ENCODE measurements around the gene RXFP4. TPM values are rescaled to one million over a fixed set of nuclear protein-coding genes. Genes with fewer than 3 reads are reported as not detected.

The RXFP4 gene
- total and polyA plus RNA-seq, 9 of the 15 experiments (the other 6 are each of a cell fraction or from before 2014, with no cell fraction given), result 0.64 TPM; not detected in 8

DNA sequence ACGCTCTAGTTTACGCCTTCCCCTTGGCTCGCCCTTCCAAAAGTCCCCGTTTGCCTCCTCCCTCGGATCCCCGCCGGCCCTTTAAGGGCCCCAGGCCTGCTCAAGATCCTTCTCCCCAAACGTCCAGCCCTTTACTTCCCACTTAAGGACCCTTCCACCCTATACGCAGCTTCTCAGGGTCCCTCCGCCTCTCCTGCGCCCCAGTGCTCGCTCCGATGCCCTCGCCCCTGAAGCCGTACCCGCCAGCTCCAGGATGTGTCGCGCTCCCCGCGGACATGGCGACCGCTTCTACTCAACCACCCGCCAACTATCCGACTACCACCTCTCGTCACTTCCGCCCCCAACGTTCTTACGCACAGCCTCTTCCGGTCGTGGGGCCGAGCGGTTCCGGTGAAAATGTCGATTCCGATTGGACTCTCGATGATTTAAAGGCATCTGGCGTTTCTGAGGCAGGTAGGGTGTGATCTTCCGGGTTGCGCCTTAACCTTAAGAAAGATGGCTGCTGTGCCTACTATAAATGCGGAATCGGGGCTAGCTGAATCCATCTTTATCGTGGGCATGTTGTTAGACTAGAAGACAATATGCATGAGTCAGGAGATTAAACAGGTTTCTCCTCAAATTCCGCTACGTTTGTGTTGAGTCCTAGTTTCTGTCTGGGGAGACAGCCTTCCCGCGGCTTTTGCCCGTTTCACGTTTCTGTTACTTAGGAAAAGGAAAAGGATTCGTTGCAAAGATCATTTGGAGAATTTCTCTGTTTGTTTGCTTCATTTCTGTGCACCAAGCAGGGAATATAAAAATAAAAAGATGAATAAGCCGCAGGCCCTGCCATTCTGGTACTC lies 7.1 kb upstream of the RXFP4 start, which contains the start of gene KHDC4 (continued):
- TF ChIP-seq, protein P1, sequence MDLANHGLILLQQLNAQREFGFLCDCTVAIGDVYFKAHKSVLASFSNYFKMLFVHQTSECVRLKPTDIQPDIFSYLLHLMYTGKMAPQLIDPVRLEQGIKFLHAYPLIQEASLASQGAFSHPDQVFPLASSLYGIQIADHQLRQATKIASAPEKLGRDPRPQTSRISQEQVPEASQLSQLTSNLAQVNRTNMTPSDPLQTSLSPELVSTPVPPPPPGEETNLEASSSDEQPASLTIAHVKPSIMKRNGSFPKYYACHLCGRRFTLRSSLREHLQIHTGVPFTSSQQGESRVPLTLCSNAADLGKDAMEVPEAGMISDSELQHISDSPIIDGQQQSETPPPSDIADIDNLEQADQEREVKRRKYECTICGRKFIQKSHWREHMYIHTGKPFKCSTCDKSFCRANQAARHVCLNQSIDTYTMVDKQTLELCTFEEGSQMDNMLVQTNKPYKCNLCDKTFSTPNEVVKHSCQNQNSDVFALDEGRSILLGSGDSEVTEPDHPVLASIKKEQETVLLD (IDR thresholded peaks at IDR 0.05), result peak; percentile 66; the same call in 1 of the 2 replicates
- no peak for TF ChIP-seq SNRNP70 (optimal IDR thresholded peaks at IDR 0.05; ENCODE audit: low read depth, low read length)
- TF ChIP-seq KDM5B (IDR thresholded peaks at IDR 0.05; ENCODE audit: insufficient replicate concordance, low read depth, low read length), result peak; percentile 97
- no peak for TF ChIP-seq POLR3A (IDR thresholded peaks at IDR 0.05; ENCODE audit: borderline replicate concordance, extremely low read depth, insufficient read depth, insufficient read length)
- TF ChIP-seq, protein P2, sequence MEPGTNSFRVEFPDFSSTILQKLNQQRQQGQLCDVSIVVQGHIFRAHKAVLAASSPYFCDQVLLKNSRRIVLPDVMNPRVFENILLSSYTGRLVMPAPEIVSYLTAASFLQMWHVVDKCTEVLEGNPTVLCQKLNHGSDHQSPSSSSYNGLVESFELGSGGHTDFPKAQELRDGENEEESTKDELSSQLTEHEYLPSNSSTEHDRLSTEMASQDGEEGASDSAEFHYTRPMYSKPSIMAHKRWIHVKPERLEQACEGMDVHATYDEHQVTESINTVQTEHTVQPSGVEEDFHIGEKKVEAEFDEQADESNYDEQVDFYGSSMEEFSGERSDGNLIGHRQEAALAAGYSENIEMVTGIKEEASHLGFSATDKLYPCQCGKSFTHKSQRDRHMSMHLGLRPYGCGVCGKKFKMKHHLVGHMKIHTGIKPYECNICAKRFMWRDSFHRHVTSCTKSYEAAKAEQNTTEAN (CRISPR knock-in tag; IDR thresholded peaks at IDR 0.05), result no peak
- TF ChIP-seq TOE1 (IDR thresholded peaks at IDR 0.05; ENCODE audit: borderline replicate concordance), result peak; percentile 67; the same call in 1 of the 2 replicates
- no peak for TF ChIP-seq TOE1 (CRISPR knock-in tag; IDR thresholded peaks at IDR 0.05; ENCODE audit: borderline replicate concordance, low read depth)
- no peak for TF ChIP-seq ZNF75A (CRISPR knock-in tag; IDR thresholded peaks at IDR 0.05)
- no peak for TF ChIP-seq HNRNPK (IDR thresholded peaks at IDR 0.05; ENCODE audit: low read depth, low read length, poor library complexity, severe bottlenecking)
- peak; percentile 90 for TF ChIP-seq ZFX (CRISPR knock-in tag; IDR thresholded peaks at IDR 0.05)
- TF ChIP-seq ARID1B (IDR thresholded peaks at IDR 0.05), result peak; percentile 50; the same call in 1 of the 2 replicates
- peak; percentile 76 for TF ChIP-seq ZBED1 (IDR thresholded peaks at IDR 0.05)
- TF ChIP-seq SETDB1 (IDR thresholded peaks at IDR 0.05; ENCODE audit: low read length), result no peak
- peak; percentile 61; the same call in 1 of the 2 replicates for TF ChIP-seq ESRRA (IDR thresholded peaks at IDR 0.05; ENCODE audit: borderline replicate concordance, low read depth)
- TF ChIP-seq, protein P3, sequence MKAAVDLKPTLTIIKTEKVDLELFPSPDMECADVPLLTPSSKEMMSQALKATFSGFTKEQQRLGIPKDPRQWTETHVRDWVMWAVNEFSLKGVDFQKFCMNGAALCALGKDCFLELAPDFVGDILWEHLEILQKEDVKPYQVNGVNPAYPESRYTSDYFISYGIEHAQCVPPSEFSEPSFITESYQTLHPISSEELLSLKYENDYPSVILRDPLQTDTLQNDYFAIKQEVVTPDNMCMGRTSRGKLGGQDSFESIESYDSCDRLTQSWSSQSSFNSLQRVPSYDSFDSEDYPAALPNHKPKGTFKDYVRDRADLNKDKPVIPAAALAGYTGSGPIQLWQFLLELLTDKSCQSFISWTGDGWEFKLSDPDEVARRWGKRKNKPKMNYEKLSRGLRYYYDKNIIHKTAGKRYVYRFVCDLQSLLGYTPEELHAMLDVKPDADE (conservative IDR thresholded peaks at IDR 0.05; ENCODE audit: control insufficient read depth, low read depth, low read length), result peak; percentile 52; the same call in 1 of the 2 replicates
- TF ChIP-seq, protein P4, sequence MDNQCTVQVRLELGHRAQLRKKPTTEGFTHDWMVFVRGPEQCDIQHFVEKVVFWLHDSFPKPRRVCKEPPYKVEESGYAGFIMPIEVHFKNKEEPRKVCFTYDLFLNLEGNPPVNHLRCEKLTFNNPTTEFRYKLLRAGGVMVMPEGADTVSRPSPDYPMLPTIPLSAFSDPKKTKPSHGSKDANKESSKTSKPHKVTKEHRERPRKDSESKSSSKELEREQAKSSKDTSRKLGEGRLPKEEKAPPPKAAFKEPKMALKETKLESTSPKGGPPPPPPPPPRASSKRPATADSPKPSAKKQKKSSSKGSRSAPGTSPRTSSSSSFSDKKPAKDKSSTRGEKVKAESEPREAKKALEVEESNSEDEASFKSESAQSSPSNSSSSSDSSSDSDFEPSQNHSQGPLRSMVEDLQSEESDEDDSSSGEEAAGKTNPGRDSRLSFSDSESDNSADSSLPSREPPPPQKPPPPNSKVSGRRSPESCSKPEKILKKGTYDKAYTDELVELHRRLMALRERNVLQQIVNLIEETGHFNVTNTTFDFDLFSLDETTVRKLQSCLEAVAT (IDR thresholded peaks at IDR 0.05), result peak; percentile 62 to 82
- peak; percentile 93 for TF ChIP-seq SMAD1 (IDR thresholded peaks at IDR 0.05; ENCODE audit: low read depth, low read length, partially characterized antibody)
- TF ChIP-seq PHTF2 (CRISPR knock-in tag; IDR thresholded peaks at IDR 0.05), result no peak
- TF ChIP-seq ADNP (tag; IDR thresholded peaks at IDR 0.05), result no peak
- TF ChIP-seq, protein P5, sequence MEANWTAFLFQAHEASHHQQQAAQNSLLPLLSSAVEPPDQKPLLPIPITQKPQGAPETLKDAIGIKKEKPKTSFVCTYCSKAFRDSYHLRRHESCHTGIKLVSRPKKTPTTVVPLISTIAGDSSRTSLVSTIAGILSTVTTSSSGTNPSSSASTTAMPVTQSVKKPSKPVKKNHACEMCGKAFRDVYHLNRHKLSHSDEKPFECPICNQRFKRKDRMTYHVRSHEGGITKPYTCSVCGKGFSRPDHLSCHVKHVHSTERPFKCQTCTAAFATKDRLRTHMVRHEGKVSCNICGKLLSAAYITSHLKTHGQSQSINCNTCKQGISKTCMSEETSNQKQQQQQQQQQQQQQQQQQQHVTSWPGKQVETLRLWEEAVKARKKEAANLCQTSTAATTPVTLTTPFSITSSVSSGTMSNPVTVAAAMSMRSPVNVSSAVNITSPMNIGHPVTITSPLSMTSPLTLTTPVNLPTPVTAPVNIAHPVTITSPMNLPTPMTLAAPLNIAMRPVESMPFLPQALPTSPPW (CRISPR knock-in tag; IDR thresholded peaks at IDR 0.05), result peak; percentile 37; the same call in 1 of the 2 replicates
